ENCODE measurements around the gene VWA2.

VWA2 gene

GRCh38 chr10:114246679-114247305 lies 7.7 kb downstream of the VWA2 start:
- DNase-seq = no peak

DNA sequence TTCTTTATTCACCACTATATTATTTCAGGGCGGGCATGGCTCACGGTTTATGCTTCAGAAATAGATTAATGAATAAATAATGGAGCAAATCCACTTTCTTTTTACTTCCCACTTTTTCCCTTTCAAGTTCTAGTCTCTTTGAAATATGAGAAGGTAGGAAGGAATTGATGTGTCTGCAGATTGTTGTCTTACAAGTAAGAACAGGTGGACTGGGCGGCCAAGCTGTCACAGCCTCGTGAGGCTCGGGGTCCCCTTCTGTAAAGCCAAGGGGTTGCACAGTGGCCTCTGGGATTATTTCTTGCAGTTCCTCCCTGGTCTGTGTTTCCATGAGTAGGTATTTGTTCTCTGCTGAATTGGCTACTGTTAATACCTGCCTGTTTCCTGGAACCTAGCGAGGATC lies 11.2 kb downstream of the VWA2 start:
- DNase-seq = no peak

GRCh38 chr10:114250716-114251115 lies 11.7 kb downstream of the VWA2 start:
- DNase-seq = no peak

DNA sequence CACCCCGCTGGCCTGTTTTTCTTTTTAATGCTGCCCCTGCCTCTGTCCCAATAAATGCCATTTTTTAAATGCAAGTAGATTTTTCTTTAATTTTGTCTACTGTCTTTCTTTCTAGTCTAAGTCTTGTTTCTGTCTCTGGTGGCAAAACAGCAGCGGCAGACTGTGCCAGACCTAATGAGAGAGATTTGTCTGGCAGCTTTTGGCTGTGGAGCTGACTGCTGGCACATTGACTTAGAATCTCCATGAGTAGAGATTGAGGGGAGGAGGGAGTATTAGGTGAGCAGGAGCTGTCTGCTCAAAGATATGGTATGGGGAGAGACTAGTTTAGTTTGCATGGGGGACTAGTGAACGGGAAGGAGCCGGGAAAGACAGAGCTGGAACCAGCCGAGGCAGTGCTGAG lies 13.0 kb downstream of the VWA2 start:
- no peak for DNase-seq

- DNase-seq = no peak
These were observed 13.8 kb downstream of the VWA2 start for GRCh38 chr10:114252883-114253282.

DNA sequence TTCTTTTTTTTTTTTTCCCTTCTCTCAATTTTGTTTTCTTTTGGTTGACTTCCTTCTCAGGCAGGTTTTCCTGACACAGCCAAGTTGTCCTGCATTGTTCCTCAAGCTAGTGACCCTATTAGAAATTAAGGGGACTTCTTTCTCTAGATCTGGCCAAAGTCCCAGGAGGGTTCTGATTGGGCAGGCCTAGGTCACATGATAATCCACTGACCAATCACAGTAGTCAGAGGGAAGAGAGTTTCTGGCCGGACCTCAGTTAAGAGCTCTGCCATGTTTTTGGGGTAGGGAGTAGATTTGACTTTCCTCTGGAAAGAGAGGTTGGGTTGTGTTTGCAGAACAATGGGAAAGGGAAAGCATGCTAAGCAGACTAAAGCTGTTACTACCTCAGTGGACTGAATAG lies 16.2 kb downstream of the VWA2 start:
- no peak for DNase-seq

GRCh38 chr10:114256008-114256765 lies 17.1 kb downstream of the VWA2 start:
- DNase-seq = no peak

DNA sequence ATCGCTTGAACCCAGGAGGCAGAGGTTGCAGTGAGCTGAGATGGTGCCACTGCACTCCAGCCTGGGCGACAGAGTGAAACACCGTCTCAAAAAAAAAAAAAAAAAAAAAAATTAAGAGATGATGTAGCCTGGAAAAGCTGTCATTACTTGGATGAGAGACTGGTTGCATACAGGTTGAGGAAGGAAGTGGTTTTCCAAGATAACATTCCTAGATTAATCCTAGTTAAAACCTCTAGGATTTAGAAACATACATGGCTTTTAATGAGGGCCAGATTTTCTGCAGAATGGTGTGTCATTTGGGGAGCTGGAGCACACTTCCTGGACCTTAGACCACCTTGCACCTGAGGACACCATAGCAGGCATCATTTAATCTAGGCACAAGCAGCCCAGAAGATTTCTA lies 17.8 kb downstream of the VWA2 start:
- no peak for DNase-seq

- DNase-seq = no peak
These were observed 18.4 kb downstream of the VWA2 start for GRCh38 chr10:114257498-114257897.

- DNase-seq = no peak
These were observed 19.3 kb downstream of the VWA2 start for GRCh38 chr10:114258274-114258840.

DNA sequence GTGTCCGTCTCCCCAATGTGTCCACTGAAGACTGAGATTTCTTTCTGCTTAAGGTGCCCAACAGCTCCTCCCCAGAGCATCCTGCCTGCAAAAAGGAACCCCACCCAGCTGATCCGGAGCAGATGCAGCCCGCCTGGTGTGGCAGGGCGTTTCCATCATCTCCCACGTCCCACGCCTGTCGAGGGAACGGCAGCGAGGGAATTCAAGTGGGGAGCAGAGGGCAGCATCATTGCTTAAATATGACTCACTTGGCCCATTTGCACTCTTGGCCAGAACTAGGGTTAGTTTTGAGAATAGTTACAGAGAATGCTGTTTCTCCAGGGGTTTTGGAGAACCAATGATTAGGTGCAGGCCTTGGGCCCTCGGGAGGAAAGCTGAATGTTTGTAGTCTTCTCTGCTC lies 20.8 kb downstream of the VWA2 start:
- DNase-seq = no peak

- DNase-seq = no peak
These were observed 21.3 kb downstream of the VWA2 start for GRCh38 chr10:114260366-114260765.

DNA sequence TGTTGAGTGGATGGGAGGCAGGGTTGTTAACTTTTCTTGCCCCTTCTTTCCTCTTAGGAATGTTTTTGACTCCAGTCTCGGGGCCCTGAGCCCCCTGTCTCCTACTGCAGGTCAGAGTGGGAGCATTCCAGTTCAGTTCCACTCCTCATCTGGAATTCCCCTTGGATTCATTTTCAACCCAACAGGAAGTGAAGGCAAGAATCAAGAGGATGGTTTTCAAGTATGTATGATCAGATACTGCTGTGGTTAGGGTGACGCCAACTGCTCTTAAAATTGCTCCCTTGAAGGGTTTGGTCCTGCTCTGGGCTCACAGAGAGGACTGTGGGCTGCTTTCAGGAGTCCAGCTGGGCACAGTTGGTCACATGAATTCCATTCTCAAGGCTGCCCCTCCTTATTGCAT lies 22.0 kb downstream of the VWA2 start:
- no peak for DNase-seq

GRCh38 chr10:114262496-114262895 lies 23.4 kb downstream of the VWA2 start:
- DNase-seq = no peak

GRCh38 chr10:114265392-114266053 lies 26.5 kb downstream of the VWA2 start:
- DNase-seq = no peak

DNA sequence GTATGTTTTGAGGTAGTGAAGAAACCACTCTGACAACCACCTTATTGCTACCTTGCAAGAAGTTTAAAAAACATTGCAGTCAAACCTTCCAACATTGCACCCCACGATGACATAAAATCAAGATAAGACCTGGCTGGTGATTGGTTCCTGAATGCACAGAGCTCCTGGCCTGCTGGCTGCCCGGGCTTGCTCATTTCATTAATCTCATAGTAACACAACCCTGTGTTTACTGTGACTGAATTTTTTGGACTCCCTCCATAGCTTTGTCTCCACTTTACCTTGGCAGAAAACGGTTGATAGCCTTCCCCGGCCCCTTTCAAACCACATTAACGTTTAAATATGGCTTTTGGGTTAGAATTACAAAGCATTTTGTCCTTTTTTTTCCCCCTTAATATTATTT lies 27.5 kb downstream of the VWA2 start:
- no peak for DNase-seq

DNA sequence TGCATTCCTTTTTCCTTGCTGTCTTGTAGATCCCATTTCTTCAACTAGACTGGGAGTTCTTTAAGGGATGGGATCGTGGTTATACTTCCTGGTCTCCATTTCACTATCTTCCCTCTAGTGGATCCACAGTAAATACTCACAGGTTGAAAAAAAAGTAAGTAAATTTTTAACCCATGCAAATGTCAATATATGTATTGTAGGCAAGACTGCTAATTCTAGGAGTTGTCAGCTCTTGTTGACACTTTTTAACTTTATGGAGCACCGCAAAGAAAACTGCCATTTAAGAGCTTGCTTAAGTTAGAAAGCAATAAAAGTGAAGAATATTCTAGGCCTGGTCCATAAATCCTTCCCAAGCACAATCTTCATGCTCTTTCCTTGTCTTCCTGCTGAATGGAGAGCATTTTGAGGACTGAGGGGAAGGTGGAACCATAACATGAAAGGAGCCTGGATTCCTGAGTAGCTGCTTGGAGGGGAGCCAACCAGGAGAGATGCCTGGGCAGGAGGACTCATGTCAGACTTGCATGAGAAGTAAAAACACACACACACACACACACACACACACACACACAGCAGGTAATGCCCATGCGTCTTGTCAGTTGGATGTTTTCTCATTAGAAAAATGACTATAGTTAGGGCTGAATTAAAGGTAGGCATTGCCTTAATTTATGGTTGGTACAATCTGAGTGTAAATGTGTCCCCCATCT lies 32.2 kb downstream of the VWA2 start:
- no peak for DNase-seq

DNA sequence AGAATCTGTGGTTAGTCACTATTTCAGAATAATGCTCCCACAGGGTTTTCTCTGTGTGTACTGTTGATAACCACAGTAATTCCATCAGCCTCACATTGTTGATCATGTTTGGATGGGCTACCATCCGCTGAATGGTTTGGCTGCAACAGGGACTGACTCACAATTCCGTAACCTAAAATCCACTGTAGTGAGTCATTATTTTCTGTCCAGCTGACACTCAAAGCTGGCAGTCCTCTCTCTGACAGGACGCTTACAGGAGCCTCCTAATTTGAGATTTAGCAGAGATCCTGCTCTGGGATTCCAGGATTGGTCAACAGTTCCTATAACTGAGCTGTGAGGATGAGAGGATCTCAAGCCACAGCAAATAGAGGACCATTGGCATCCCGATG lies 32.7 kb downstream of the VWA2 start:
- DNase-seq = no peak

- no peak for DNase-seq
These were observed 33.6 kb downstream of the VWA2 start for GRCh38 chr10:114272696-114273095.

GRCh38 chr10:114273910-114274309 lies 34.9 kb downstream of the VWA2 start:
- DNase-seq = no peak

GRCh38 chr10:114274616-114275453 lies 35.8 kb downstream of the VWA2 start:
- DNase-seq = no peak

DNA sequence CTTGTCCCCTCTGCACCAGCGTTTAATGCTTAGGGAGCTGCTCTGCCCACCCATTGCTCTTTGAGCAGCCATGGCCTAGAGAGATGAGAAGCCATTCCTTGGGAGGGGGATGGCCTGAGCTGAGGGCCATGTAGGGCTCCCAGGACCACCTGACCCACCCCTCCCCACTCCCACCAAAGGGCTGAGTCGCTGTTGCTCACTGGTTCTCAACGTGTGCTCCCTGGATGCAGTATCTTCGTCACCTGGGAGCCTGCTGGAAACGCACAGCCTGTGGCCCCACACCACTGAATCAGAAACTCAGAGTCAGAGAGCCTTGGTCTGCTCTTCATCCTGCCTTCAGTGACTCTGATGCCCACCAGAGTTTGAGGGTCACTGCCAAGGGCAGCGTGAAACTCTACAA lies 37.0 kb downstream of the VWA2 start:
- DNase-seq = no peak
